Measurements from ENCODE around the gene FYN. TPM values are rescaled to one million over a fixed set of nuclear protein-coding genes. Genes with fewer than 3 reads are reported as not detected.

FYN gene
- total RNA-seq, 2 donors from 2014 or later, result 13.7 to 103 TPM

GRCh38 chr6:111771629-111772028 is 101.6 kb downstream of the FYN start:
- TF ChIP-seq POLR2A (IDR thresholded peaks at IDR 0.05) (no peak), POLR2AphosphoS5 (IDR thresholded peaks at IDR 0.05) (no peak)
- TF ChIP-seq, protein P1, sequence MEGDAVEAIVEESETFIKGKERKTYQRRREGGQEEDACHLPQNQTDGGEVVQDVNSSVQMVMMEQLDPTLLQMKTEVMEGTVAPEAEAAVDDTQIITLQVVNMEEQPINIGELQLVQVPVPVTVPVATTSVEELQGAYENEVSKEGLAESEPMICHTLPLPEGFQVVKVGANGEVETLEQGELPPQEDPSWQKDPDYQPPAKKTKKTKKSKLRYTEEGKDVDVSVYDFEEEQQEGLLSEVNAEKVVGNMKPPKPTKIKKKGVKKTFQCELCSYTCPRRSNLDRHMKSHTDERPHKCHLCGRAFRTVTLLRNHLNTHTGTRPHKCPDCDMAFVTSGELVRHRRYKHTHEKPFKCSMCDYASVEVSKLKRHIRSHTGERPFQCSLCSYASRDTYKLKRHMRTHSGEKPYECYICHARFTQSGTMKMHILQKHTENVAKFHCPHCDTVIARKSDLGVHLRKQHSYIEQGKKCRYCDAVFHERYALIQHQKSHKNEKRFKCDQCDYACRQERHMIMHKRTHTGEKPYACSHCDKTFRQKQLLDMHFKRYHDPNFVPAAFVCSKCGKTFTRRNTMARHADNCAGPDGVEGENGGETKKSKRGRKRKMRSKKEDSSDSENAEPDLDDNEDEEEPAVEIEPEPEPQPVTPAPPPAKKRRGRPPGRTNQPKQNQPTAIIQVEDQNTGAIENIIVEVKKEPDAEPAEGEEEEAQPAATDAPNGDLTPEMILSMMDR (IDR thresholded peaks at IDR 0.05), result no peak
- DNase-seq (ENCODE audit: low spot score), result no peak
- intact Hi-C loops (cut with DNase I), result no loop called here
- 98% methylated on average over 5 of the region's 5 CpGs for WGBS
- H3K4me1 ChIP-seq (replicated peaks), result no peaks in the 10 kb centered on the region
- no peaks in the 10 kb centered on the region for H3K27me3 ChIP-seq (replicated peaks; ENCODE audit: insufficient read depth)
- no peak overlapping the region for H3K4me3 ChIP-seq
- no peak overlapping the region for H3K27ac ChIP-seq
- H3K36me3 ChIP-seq, result no peaks in the 10 kb centered on the region
- no peaks in the 10 kb centered on the region for H3K9me3 ChIP-seq

DNA sequence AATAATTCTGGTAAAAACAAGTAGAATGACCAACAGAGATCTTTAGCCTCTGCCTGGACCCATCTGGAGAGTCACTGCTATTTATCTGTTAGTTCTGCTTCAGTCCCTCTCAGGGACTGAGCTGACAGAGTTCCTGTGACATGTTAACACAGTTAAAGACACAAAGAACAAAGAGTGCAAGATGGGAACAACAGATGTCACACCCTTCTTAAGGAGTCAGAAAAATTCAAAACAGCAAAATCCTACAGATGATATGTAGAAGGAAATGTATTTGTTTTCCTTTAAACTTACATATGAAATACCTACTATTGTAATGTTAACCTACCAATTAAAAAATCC is 102.2 kb downstream of the FYN start:
- H3K27me3 ChIP-seq (replicated peaks; ENCODE audit: insufficient read depth), result no peaks in the 10 kb centered on the region
- H3K4me3 ChIP-seq, result no peak overlapping the region
- H3K27ac ChIP-seq, result no peak overlapping the region
- no peak for DNase-seq (ENCODE audit: low spot score)
- no peak for TF ChIP-seq POLR2AphosphoS5 (IDR thresholded peaks at IDR 0.05)
- no peak for TF ChIP-seq POLR2A (IDR thresholded peaks at IDR 0.05)
- TF ChIP-seq, protein P1 (IDR thresholded peaks at IDR 0.05), result no peak
- H3K36me3 ChIP-seq, result no peaks in the 10 kb centered on the region
- no peaks in the 10 kb centered on the region for H3K4me1 ChIP-seq (replicated peaks)
- no peaks in the 10 kb centered on the region for H3K9me3 ChIP-seq
- intact Hi-C loops (cut with DNase I), result no loop called here

DNA sequence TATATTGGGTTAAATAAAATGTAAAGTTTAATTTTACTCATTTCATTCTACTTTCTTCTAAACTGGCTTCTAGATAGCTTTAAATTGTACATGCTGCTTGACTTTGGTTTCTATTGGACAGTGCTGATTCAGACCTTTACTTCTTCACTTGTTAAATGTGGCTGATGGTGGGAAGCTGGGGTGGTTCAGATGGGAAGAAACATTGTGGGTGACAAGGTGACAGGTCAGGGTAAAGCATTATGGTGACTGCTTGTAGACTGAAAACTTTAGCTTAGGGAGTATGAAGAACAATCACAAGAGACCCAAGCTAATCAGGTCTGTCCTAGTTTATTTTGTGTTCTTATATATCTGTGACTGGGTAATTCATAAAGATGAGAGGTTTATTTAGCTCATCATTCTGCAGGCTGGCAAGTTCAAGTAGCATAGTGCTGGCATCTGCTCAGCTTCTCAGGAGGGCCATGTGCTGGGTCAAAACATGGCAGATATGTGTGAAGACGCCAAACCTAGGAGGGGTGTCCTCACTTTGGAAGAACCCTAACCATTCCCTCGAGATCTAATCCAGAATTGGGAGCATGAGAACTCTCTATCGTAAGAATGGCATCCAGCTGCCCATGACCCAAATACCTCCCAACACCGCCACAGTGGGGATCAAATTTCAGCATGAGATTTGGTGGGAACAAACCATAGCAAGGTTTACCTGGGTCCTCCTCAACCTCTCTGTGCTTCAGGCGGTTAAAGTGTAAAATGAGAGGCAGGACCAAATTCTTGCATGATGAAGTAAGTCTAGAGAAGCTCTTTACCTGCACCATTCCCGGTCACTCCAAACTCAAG is 102.8 kb downstream of the FYN start:
- Histone ChIP-seq H3K4me3 (no peak overlapping the region), H3K27me3 (replicated peaks; ENCODE audit: insufficient read depth) (no peaks in the 10 kb centered on the region), H3K9me3 (no peaks in the 10 kb centered on the region), H3K4me1 (replicated peaks) (no peaks in the 10 kb centered on the region), H3K27ac (no peak overlapping the region), H3K36me3 (no peaks in the 10 kb centered on the region)
- DNase-seq (ENCODE audit: low spot score), result no peak
- WGBS, result 94% methylated on average over 6 of the region's 6 CpGs
- intact Hi-C loops (cut with DNase I), result no loop called here
- TF ChIP-seq POLR2A (IDR thresholded peaks at IDR 0.05) (no peak), POLR2AphosphoS5 (IDR thresholded peaks at IDR 0.05) (no peak)
- TF ChIP-seq, protein P1 (IDR thresholded peaks at IDR 0.05), result no peak

DNA sequence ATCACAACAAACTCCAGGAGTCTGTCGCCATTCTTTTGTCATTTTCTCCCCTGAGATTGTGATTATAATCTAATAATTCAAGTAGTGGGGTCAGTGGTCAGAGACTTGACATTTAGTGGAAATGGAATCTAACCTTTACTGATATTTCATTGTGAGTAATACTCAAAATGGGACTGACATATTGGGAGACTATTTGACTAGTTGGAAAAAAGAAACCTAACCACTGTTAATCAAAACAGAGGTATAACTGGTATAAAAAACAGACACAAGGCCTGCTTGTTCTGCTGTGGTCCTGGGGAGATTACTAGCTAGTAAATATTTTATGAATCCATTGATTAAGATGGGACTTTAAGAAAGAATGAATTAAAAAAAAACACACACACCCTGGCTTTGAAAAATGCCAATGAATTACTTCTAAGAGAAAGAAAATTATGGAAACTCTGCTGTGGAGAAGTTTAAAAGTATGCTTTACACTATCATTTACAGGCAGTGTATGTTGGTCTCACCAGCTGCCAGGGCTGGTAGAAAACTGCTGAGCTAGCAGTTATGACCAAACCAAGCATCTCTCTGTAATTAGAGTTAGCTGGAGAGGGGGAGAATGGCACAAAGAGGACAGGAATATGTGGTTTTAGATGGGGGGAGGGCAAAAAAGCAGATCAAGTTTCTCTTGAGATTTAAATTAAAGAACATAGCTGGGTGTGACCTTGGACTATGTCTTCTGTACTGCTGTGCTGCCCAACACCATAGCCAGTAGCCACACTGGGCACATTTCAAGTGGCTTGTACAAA is 103.7 kb downstream of the FYN start:
- TF ChIP-seq POLR2AphosphoS5 (IDR thresholded peaks at IDR 0.05) (no peak), POLR2A (IDR thresholded peaks at IDR 0.05) (no peak)
- TF ChIP-seq, protein P1 (IDR thresholded peaks at IDR 0.05), result no peak
- Histone ChIP-seq H3K4me1 (replicated peaks) (no peaks in the 10 kb centered on the region), H3K27ac (no peak overlapping the region), H3K36me3 (no peaks in the 10 kb centered on the region), H3K27me3 (replicated peaks; ENCODE audit: insufficient read depth) (no peaks in the 10 kb centered on the region), H3K4me3 (no peak overlapping the region), H3K9me3 (no peaks in the 10 kb centered on the region)
- intact Hi-C loops (cut with DNase I), result no loop called here
- DNase-seq (ENCODE audit: low spot score), result no peak
- 81% methylated on average over 1 of the region's 1 CpG for WGBS
